ENCODE measurements around the gene CFAP126.
"Not testable (repeated sequence)": the region's sequence is repeated elsewhere in the genome, so short reads cannot be mapped to it uniquely, and the experiment has no call there.

The CFAP126 gene

DNA sequence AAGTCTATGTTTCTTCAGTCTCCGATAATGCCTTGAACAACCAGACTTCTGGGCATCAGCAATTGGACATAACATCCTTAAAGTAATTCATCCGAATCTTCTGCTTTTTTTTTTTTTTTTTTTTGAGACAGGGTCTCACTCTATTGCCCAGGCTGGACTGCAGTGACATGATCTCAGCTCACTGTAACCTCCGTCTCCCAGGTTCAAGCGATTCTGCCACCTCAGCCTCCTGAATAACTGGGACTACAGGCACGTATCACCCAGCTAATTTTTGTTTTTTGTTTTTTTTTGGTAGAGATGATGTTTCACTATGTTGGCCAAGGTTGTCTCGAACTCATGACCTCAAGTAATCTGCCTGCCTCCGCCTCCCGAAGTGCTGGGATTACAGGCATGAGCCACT is 23.9 kb upstream of the CFAP126 start:
- DNase-seq (ENCODE audit: extremely low read depth, insufficient read length), result no peak
- Histone ChIP-seq H3K4me3 (replicated peaks; ENCODE audit: low read depth, low read length) (no peak overlapping the region), H3K27me3 (replicated peaks; ENCODE audit: control insufficient read depth, insufficient read depth, low read length) (no peaks in the 10 kb centered on the region), H3K36me3 (ENCODE audit: control insufficient read depth, insufficient read depth, low read length) (no peaks in the 10 kb centered on the region)
- TF ChIP-seq, protein P1, sequence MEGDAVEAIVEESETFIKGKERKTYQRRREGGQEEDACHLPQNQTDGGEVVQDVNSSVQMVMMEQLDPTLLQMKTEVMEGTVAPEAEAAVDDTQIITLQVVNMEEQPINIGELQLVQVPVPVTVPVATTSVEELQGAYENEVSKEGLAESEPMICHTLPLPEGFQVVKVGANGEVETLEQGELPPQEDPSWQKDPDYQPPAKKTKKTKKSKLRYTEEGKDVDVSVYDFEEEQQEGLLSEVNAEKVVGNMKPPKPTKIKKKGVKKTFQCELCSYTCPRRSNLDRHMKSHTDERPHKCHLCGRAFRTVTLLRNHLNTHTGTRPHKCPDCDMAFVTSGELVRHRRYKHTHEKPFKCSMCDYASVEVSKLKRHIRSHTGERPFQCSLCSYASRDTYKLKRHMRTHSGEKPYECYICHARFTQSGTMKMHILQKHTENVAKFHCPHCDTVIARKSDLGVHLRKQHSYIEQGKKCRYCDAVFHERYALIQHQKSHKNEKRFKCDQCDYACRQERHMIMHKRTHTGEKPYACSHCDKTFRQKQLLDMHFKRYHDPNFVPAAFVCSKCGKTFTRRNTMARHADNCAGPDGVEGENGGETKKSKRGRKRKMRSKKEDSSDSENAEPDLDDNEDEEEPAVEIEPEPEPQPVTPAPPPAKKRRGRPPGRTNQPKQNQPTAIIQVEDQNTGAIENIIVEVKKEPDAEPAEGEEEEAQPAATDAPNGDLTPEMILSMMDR (IDR thresholded peaks at IDR 0.05; ENCODE audit: insufficient read depth, low read length, poor library complexity, severe bottlenecking), result no peak

DNA sequence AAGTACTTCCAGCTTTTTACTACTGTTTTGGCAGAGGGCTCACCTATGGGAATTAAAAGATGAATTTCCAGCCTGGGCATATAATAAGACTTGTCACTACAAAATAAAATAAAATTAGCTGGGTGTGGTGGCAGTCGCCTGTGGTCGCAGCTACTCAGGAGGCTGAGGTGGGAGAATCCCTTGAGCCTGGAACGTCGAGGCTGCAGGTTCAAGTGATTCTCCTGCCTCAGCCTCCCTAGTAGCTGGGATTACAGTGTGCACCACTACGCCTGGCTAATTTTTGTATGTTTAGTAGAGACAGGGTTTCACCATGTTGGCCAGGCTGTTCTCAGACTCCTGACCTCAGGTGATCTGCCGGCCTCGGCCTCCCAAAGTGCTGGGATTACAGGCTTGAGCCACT is 23.5 kb upstream of the CFAP126 start:
- H3K4me3 ChIP-seq (replicated peaks; ENCODE audit: low read depth, low read length), result not testable (repeated sequence)

DNA sequence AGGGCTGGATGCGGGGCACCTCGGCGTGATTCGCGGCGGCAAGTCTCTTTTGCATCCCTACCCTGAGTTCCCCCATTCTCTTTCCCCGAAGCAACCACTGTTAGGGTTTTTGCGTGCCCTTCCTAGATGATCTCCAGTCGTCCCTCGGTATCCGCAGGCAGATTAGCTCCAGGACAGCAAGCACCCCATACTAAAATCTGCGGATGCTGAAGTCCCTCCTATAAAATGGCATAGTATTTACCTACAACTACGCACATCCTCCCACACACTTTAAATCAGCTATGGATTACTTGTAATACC is 22.8 kb upstream of the CFAP126 start:
- H3K4me3 ChIP-seq (replicated peaks; ENCODE audit: low read depth, low read length), result peak overlapping the region; percentile 83
- H3K36me3 ChIP-seq (ENCODE audit: control insufficient read depth, insufficient read depth, low read length), result no peaks in the 10 kb centered on the region
- TF ChIP-seq, protein P1 (IDR thresholded peaks at IDR 0.05; ENCODE audit: insufficient read depth, low read length, poor library complexity, severe bottlenecking), result no peak
- no peak for DNase-seq (ENCODE audit: extremely low read depth, insufficient read length)
- no peaks in the 10 kb centered on the region for H3K27me3 ChIP-seq (replicated peaks; ENCODE audit: control insufficient read depth, insufficient read depth, low read length)

More for the DNA sequence above, 23.5 kb upstream of the CFAP126 start:
- not testable (repeated sequence) for H3K27me3 ChIP-seq (replicated peaks; ENCODE audit: control insufficient read depth, insufficient read depth, low read length); H3K36me3 ChIP-seq (ENCODE audit: control insufficient read depth, insufficient read depth, low read length); DNase-seq (ENCODE audit: extremely low read depth, insufficient read length)

DNA sequence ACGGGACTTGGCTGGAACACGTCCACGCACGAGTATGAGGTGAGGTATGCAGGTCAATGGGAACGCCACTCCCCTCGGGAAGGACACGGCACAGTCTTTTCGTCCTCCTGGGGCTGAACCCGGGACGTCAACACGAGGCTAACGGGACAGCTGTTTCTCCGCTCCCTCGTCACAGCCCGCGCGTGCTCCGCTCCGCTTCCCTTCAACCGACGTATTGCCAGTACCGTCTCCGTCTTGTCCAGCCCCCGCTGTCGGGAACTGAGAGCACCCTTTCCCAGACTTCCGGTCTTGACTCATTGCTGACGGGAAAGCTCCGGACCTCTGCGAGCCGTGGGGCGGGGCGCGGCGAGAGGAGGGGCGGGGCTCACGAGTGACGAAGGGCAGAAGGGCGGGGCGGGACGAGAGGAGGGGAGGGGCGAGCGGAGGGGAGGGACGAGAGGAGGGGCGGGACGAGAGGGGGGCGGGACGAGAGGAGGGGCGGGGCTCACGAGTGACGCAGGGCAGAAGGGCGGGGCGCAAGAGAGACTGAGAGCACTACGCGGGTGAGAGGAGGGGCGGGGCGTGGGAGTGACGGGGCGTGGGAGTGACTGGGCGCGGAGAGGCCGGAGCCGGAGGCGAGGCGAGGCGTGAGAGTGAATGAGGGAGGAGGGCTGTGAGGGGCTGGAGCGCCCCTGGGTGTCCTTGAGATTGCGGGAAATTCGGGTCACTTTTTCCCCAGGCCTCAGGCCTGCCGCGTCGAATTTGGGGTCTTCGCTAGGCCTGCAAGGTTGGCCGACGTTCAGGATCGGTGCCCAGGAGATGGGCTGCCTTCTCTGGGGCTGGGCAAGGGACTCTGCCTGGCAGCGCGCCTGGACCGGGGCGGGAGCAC is 22.2 kb upstream of the CFAP126 start:
- peak; percentile 87 for DNase-seq (ENCODE audit: extremely low read depth, insufficient read length)
- peak overlapping the region; percentile 83 for H3K4me3 ChIP-seq (replicated peaks; ENCODE audit: low read depth, low read length)
- H3K36me3 ChIP-seq (ENCODE audit: control insufficient read depth, insufficient read depth, low read length), result no peaks in the 10 kb centered on the region
- TF ChIP-seq, protein P1 (IDR thresholded peaks at IDR 0.05; ENCODE audit: insufficient read depth, low read length, poor library complexity, severe bottlenecking), result no peak
- no peaks in the 10 kb centered on the region for H3K27me3 ChIP-seq (replicated peaks; ENCODE audit: control insufficient read depth, insufficient read depth, low read length)

DNA sequence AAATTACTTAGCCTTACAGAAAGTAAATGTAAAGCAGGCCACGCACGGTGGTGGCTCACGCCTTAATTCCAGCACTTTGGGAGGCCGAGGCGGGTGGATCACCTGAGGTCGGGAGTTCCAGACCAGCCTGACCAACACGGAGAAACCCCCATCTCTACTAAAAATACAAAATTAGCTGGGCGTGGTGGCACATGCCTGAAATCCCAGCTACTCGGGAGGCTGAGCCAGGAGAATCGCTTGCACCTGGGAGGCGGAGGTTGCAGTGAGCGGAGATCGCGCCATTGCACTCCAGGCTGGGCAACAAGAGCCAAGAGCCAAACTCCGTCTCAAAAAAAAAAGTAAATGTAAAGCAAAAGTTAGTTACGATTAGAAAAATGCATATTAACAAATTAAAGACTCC is 21.5 kb upstream of the CFAP126 start:
- DNase-seq (ENCODE audit: extremely low read depth, insufficient read length); H3K36me3 ChIP-seq (ENCODE audit: control insufficient read depth, insufficient read depth, low read length); H3K27me3 ChIP-seq (replicated peaks; ENCODE audit: control insufficient read depth, insufficient read depth, low read length): not testable (repeated sequence)
- peak overlapping the region; percentile 73 for H3K4me3 ChIP-seq (replicated peaks; ENCODE audit: low read depth, low read length)

DNA sequence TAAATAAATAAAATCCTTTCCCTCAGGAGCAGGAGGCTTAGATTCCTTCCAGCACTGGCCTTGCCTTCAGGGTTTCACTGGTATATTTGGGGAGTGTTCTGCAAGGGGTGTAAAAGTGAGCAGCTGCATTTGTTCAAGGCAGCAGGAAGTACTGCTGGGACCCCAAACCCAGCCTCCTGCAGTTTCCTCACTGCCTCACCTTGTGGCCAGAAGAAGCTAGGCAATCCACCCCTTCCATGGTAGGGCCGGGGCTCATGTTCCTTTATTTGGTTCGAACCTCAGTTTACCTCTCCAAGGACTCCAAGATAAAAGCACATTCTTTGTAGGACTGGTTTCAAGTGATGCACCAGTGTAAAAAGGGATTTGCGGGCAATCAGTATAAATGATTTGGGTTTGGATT is 21.0 kb upstream of the CFAP126 start:
- DNase-seq (ENCODE audit: extremely low read depth, insufficient read length), result no peak
- TF ChIP-seq, protein P1 (IDR thresholded peaks at IDR 0.05; ENCODE audit: insufficient read depth, low read length, poor library complexity, severe bottlenecking), result no peak
- Histone ChIP-seq H3K4me3 (replicated peaks; ENCODE audit: low read depth, low read length) (no peak overlapping the region), H3K27me3 (replicated peaks; ENCODE audit: control insufficient read depth, insufficient read depth, low read length) (no peaks in the 10 kb centered on the region), H3K36me3 (ENCODE audit: control insufficient read depth, insufficient read depth, low read length) (no peaks in the 10 kb centered on the region)

Data from GM06990 (cell line).